GM19023 (cell line): ENCODE measurements around the gene TRIM7.

Experiments
- ATAC-seq: cut with Tn5 transposase; IDR thresholded peaks from one replicate; pipeline ENCODE4 v1.9.1; 2021; ENCODE audit warnings: mild to moderate bottlenecking, moderate library complexity; ENCODE audit not compliant: unreplicated experiment

TRIM7 gene

GRCh38 chr5:181233088-181233800 is 28.2 kb upstream of the TRIM7 start:
- ATAC-seq, result no peak

- ATAC-seq, result no peak
Observed at GRCh38 chr5:181232593-181232992, 27.6 kb upstream of the TRIM7 start.

- ATAC-seq, result no peak
Observed at GRCh38 chr5:181231432-181231831, 26.4 kb upstream of the TRIM7 start.

- ATAC-seq, result no peak
Observed at GRCh38 chr5:181230551-181230950, 25.6 kb upstream of the TRIM7 start.

GRCh38 chr5:181229996-181230395 is 25.0 kb upstream of the TRIM7 start:
- no peak for ATAC-seq

GRCh38 chr5:181224390-181225229 is 19.6 kb upstream of the TRIM7 start:
- ATAC-seq, result no peak

- ATAC-seq, result peak; percentile 0
Observed at GRCh38 chr5:181223729-181224389, 18.9 kb upstream of the TRIM7 start.

GRCh38 chr5:181223058-181223728 is 18.2 kb upstream of the TRIM7 start, which contains the start of gene TRIM41:
TRIM41 (plus strand) TSS chr5:181223281; CDS start chr5:181224000, 719 bp downstream.
- peak; percentile 69 for ATAC-seq

- ATAC-seq, result no peak
Observed at GRCh38 chr5:181222630-181223057, 17.6 kb upstream of the TRIM7 start.

- ATAC-seq, result peak; percentile 30
Observed at GRCh38 chr5:181221792-181222629, 17.0 kb upstream of the TRIM7 start.

- no peak for ATAC-seq
Observed at GRCh38 chr5:181221105-181221791, 16.3 kb upstream of the TRIM7 start.

- no peak for ATAC-seq
Observed at GRCh38 chr5:181220178-181220515, 15.2 kb upstream of the TRIM7 start.

GRCh38 chr5:181219262-181220177 is 14.5 kb upstream of the TRIM7 start:
- ATAC-seq, result no peak

- ATAC-seq, result no peak
Observed at GRCh38 chr5:181218795-181219124, 13.8 kb upstream of the TRIM7 start.

GRCh38 chr5:181217803-181218062 is 12.7 kb upstream of the TRIM7 start:
- no peak for ATAC-seq

GRCh38 chr5:181217111-181217802 is 12.3 kb upstream of the TRIM7 start:
- ATAC-seq, result no peak

- ATAC-seq, result no peak
Observed at GRCh38 chr5:181215997-181216989, 11.3 kb upstream of the TRIM7 start.
